ENCODE measurements around the gene COLGALT1.

Gene COLGALT1

GRCh38 chr19:17536955-17537354, 18.5 kb upstream of the COLGALT1 start:
- H3K4me3 ChIP-seq (ENCODE audit: low read depth in 1 of 2, low read length in 2 of 2): no peak overlapping the region
- no peak overlapping the region for H3K27ac ChIP-seq (ENCODE audit: low read length)
- H3K9me3 ChIP-seq (ENCODE audit: control insufficient read depth in 1 of 2, low read length in 2 of 2): no peaks in the 10 kb centered on the region
- H3K36me3 ChIP-seq (ENCODE audit: control insufficient read depth in 1 of 2, insufficient read depth in 2 of 2, low read length in 2 of 2): no peaks in the 10 kb centered on the region
- H3K4me1 ChIP-seq (ENCODE audit: control insufficient read depth in 1 of 2, insufficient read depth in 2 of 2, low read length in 2 of 2): peaks cover 0 to 18% of the 10 kb centered on the region in 2 donors
- H3K27me3 ChIP-seq (ENCODE audit: low read depth, low read length): no peaks in the 10 kb centered on the region

DNA sequence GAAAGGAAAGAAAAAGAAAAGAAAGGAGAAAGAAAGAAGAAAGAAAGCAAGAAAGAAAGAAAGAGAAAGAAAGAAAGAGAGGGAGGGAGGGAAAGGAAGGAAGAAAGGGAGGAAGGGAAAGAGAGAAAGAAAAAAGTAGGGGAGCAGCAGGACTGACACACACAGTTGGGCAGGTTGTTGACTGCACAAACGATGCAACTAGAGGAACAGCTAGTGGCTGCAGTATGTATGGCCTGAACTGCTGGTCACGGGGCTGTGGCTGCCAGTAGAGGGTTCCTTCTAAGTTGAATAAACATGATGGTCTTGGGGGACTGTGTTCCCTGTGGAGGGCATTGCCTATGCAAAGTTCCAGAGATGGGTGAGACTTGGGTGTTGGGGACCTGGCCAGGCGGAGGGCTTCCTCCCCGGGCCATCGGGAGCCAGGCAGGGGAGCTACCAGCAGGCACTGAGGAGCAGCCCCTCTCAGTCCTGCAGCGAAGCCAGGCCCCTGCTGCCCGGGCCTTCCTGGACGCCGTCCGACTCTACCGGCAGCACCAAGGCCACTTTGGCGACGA, 16.7 kb upstream of the COLGALT1 start:
- Histone ChIP-seq H3K27ac (ENCODE audit: low read length) (no peak overlapping the region), H3K27me3 (ENCODE audit: low read depth, low read length) (no peaks in the 10 kb centered on the region), H3K36me3 (ENCODE audit: control insufficient read depth in 1 of 2, insufficient read depth in 2 of 2, low read length in 2 of 2) (no peaks in the 10 kb centered on the region), H3K4me3 (ENCODE audit: low read depth in 1 of 2, low read length in 2 of 2) (peak overlapping the region in 1 of 2 donors; percentile 66), H3K4me1 (ENCODE audit: control insufficient read depth in 1 of 2, insufficient read depth in 2 of 2, low read length in 2 of 2) (peaks cover 0 to 18% of the 10 kb centered on the region in 2 donors), H3K9me3 (ENCODE audit: control insufficient read depth in 1 of 2, low read length in 2 of 2) (no peaks in the 10 kb centered on the region)

DNA sequence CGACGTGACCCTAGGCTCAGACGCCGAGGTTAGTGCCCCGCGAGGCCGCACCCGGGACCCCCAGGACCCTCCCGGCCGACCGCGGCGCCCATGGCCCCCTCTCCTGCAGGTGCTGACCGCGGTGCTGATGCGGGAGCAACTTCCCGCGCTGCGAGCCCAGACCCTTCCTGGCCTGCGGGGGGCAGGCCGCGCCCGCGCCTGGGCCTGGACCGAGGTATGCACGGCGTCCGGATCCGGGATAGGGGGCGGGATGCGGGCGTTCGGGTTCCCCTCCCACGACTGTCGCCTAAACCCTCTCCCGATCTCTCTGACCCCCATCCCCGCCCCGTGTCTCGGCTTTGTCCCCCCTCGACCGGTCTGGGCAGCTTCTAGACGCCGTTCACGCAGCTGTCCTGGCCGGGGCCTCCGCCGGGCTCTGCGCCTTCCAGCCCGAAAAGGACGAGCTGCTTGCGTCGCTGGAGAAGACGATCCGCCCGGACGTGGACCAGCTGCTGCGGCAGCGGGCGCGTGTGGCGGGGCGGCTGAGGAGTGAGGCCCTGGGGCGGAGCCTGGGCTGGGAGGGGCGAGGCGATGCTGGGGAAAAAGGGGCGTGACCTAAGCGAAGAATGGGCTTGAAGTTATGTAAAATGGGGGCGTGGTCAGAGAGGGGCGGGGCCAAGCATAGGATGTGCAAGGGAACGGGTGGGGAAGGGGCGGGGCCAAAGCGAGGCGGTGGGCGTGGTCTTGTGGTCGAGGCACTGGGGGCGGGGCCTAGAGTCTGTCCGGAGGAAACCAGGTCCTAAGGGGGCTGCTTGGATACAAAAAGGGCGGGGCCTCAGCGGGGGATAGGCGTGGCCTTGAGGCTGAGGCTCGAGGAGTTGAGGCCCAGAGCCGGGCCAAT, 16.0 kb upstream of the COLGALT1 start:
- H3K27me3 ChIP-seq (ENCODE audit: low read depth, low read length): no peaks in the 10 kb centered on the region
- H3K4me3 ChIP-seq (ENCODE audit: low read depth in 1 of 2, low read length in 2 of 2): peak overlapping the region; percentile 37 to 66
- no peaks in the 10 kb centered on the region for H3K9me3 ChIP-seq (ENCODE audit: control insufficient read depth in 1 of 2, low read length in 2 of 2)
- no peak overlapping the region for H3K27ac ChIP-seq (ENCODE audit: low read length)
- no peaks in the 10 kb centered on the region for H3K36me3 ChIP-seq (ENCODE audit: control insufficient read depth in 1 of 2, insufficient read depth in 2 of 2, low read length in 2 of 2)
- peaks cover 0 to 18% of the 10 kb centered on the region in 2 donors for H3K4me1 ChIP-seq (ENCODE audit: control insufficient read depth in 1 of 2, insufficient read depth in 2 of 2, low read length in 2 of 2)

DNA sequence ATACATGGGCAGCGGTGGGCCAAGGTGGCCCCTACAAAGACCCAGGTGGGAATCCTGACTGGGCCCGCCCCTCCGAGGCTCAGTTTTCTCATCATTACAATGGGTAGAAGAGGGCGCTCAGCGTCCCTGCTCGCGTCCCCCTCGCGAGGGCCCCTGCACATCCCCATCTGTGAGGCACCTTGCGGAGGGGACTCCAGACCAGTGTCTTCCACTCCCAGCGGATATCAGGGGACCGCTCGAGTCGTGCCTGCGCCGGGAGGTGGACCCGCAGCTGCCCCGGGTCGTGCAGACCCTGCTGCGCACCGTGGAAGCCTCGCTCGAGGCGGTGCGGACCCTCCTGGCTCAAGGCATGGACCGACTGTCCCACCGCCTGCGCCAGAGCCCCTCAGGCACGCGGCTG, 15.3 kb upstream of the COLGALT1 start:
- no peaks in the 10 kb centered on the region for H3K9me3 ChIP-seq (ENCODE audit: control insufficient read depth in 1 of 2, low read length in 2 of 2)
- H3K36me3 ChIP-seq (ENCODE audit: control insufficient read depth in 1 of 2, insufficient read depth in 2 of 2, low read length in 2 of 2): no peaks in the 10 kb centered on the region
- no peaks in the 10 kb centered on the region for H3K27me3 ChIP-seq (ENCODE audit: low read depth, low read length)
- peaks cover 0 to 18% of the 10 kb centered on the region in 2 donors for H3K4me1 ChIP-seq (ENCODE audit: control insufficient read depth in 1 of 2, insufficient read depth in 2 of 2, low read length in 2 of 2)
- no peak overlapping the region for H3K27ac ChIP-seq (ENCODE audit: low read length)
- H3K4me3 ChIP-seq (ENCODE audit: low read depth in 1 of 2, low read length in 2 of 2): no peak overlapping the region

GRCh38 chr19:17541184-17541759, 14.2 kb upstream of the COLGALT1 start:
- no peaks in the 10 kb centered on the region for H3K36me3 ChIP-seq (ENCODE audit: control insufficient read depth in 1 of 2, insufficient read depth in 2 of 2, low read length in 2 of 2)
- no peak overlapping the region for H3K27ac ChIP-seq (ENCODE audit: low read length)

DNA sequence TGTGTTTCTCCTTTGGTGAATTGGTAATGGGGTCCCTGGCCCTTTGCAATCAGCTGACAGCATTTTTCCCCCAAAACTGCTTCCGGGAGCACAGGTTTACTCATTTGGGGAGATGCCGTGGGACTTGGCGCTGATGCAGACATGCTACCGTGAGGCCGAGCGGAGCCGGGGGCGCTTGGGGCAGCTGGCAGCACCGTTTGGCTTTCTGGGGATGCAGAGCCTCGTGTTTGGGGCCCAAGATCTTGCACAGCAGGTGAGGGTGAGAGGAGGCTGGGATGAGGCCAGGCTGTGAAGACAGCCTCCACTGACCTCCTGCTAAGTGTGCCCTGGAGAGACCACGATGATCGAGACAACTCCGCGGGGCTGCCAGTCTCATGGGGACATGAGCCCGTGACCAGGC, 13.4 kb upstream of the COLGALT1 start:
- H3K27me3 ChIP-seq (ENCODE audit: low read depth, low read length): no peaks in the 10 kb centered on the region
- H3K9me3 ChIP-seq (ENCODE audit: control insufficient read depth in 1 of 2, low read length in 2 of 2): no peaks in the 10 kb centered on the region
- peaks cover 0 to 18% of the 10 kb centered on the region in 2 donors for H3K4me1 ChIP-seq (ENCODE audit: control insufficient read depth in 1 of 2, insufficient read depth in 2 of 2, low read length in 2 of 2)
- H3K4me3 ChIP-seq (ENCODE audit: low read depth in 1 of 2, low read length in 2 of 2): no peak overlapping the region
- no peaks in the 10 kb centered on the region for H3K36me3 ChIP-seq (ENCODE audit: control insufficient read depth in 1 of 2, insufficient read depth in 2 of 2, low read length in 2 of 2)
- H3K27ac ChIP-seq (ENCODE audit: low read length): no peak overlapping the region

More at GRCh38 chr19:17541184-17541759, 14.2 kb upstream of the COLGALT1 start:
- H3K27me3 ChIP-seq (ENCODE audit: low read depth, low read length): no peaks in the 10 kb centered on the region
- no peak overlapping the region for H3K4me3 ChIP-seq (ENCODE audit: low read depth in 1 of 2, low read length in 2 of 2)
- H3K4me1 ChIP-seq (ENCODE audit: control insufficient read depth in 1 of 2, insufficient read depth in 2 of 2, low read length in 2 of 2): peaks cover 0 to 18% of the 10 kb centered on the region in 2 donors
- no peaks in the 10 kb centered on the region for H3K9me3 ChIP-seq (ENCODE audit: control insufficient read depth in 1 of 2, low read length in 2 of 2)

DNA sequence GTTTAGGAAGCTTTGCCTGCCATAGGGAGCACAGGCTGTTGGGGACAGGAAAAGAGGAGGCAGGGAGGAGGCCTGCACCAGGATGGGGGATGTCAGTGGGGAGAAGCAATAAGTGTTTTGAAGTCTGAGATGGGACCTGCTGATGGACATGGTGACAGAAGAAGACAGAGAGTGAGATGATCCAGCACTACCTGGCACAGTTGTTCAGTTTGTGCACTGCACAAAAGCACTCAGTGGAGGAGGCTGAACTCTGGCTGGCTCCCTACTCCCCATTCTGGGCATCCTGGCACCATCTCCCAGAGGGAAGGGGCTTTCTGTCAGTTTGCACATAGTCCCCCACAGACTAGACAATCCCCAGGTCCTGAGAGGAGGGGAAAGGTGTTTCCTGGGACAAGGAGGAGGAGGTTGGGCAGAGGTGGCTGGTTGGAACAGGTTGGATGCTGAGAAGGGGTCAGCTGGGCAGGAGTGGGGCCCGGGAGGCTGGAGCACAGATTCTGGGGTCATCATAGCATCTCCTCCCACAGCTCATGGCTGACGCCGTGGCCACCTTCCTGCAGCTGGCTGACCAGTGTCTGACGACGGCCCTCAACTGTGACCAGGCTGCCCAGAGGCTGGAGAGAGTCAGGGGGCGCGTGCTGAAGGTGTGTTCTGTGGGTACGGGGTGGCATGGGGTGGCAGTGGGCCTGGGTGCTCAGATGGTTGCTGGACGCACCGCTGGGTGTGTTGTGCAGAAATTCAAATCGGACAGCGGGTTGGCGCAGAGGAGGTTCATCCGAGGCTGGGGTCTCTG, 12.5 kb upstream of the COLGALT1 start:
- H3K9me3 ChIP-seq (ENCODE audit: control insufficient read depth in 1 of 2, low read length in 2 of 2): no peaks in the 10 kb centered on the region
- H3K27me3 ChIP-seq (ENCODE audit: low read depth, low read length): no peaks in the 10 kb centered on the region
- H3K36me3 ChIP-seq (ENCODE audit: control insufficient read depth in 1 of 2, insufficient read depth in 2 of 2, low read length in 2 of 2): no peaks in the 10 kb centered on the region
- H3K4me1 ChIP-seq (ENCODE audit: control insufficient read depth in 1 of 2, insufficient read depth in 2 of 2, low read length in 2 of 2): peaks cover 0 to 18% of the 10 kb centered on the region in 2 donors
- no peak overlapping the region for H3K4me3 ChIP-seq (ENCODE audit: low read depth in 1 of 2, low read length in 2 of 2)
- H3K27ac ChIP-seq (ENCODE audit: low read length): no peak overlapping the region

- Histone ChIP-seq H3K9me3 (ENCODE audit: control insufficient read depth in 1 of 2, low read length in 2 of 2) (no peaks in the 10 kb centered on the region), H3K36me3 (ENCODE audit: control insufficient read depth in 1 of 2, insufficient read depth in 2 of 2, low read length in 2 of 2) (no peaks in the 10 kb centered on the region)
Observed at GRCh38 chr19:17543986-17544385, 11.5 kb upstream of the COLGALT1 start.

GRCh38 chr19:17544418-17544817, 11.0 kb upstream of the COLGALT1 start:
- no peaks in the 10 kb centered on the region for H3K36me3 ChIP-seq (ENCODE audit: control insufficient read depth in 1 of 2, insufficient read depth in 2 of 2, low read length in 2 of 2)
- peaks cover 0 to 10% of the 10 kb centered on the region in 2 donors for H3K4me1 ChIP-seq (ENCODE audit: control insufficient read depth in 1 of 2, insufficient read depth in 2 of 2, low read length in 2 of 2)
- no peaks in the 10 kb centered on the region for H3K9me3 ChIP-seq (ENCODE audit: control insufficient read depth in 1 of 2, low read length in 2 of 2)
- no peak overlapping the region for H3K27ac ChIP-seq (ENCODE audit: low read length)
- no peak overlapping the region for H3K4me3 ChIP-seq (ENCODE audit: low read depth in 1 of 2, low read length in 2 of 2)
- H3K27me3 ChIP-seq (ENCODE audit: low read depth, low read length): no peaks in the 10 kb centered on the region

More at GRCh38 chr19:17543986-17544385, 11.5 kb upstream of the COLGALT1 start:
- Histone ChIP-seq H3K27me3 (ENCODE audit: low read depth, low read length) (no peaks in the 10 kb centered on the region), H3K4me3 (ENCODE audit: low read depth in 1 of 2, low read length in 2 of 2) (no peak overlapping the region), H3K27ac (ENCODE audit: low read length) (no peak overlapping the region), H3K4me1 (ENCODE audit: control insufficient read depth in 1 of 2, insufficient read depth in 2 of 2, low read length in 2 of 2) (peaks cover 0 to 14% of the 10 kb centered on the region in 2 donors)

- Histone ChIP-seq H3K4me1 (ENCODE audit: control insufficient read depth in 1 of 2, insufficient read depth in 2 of 2, low read length in 2 of 2) (no peaks in the 10 kb centered on the region), H3K27me3 (ENCODE audit: low read depth, low read length) (no peaks in the 10 kb centered on the region), H3K27ac (ENCODE audit: low read length) (no peak overlapping the region), H3K36me3 (ENCODE audit: control insufficient read depth in 1 of 2, insufficient read depth in 2 of 2, low read length in 2 of 2) (no peaks in the 10 kb centered on the region), H3K4me3 (ENCODE audit: low read depth in 1 of 2, low read length in 2 of 2) (no peak overlapping the region), H3K9me3 (ENCODE audit: control insufficient read depth in 1 of 2, low read length in 2 of 2) (no peaks in the 10 kb centered on the region)
Observed at GRCh38 chr19:17548145-17548544, 7.3 kb upstream of the COLGALT1 start.

Data from muscle layer of duodenum (tissue), 2 donors.